Fibroblast of pulmonary artery (primary cell): Measurements from ENCODE around the gene SMAD3.

Experiments used
- DNase-seq: peaks from one replicate; pipeline ENCODE4 v3.0.0-alpha.2; 2010; ENCODE audit warnings: low read depth
- H3K4me3 ChIP-seq: replicated peaks from 2 replicates; pipeline ENCODE4 v1.5.1; 2011; ENCODE audit warnings: low read depth, mild to moderate bottlenecking, control low read depth, low read length, moderate library complexity
- CTCF ChIP-seq: IDR thresholded peaks from 2 replicates; pipeline ENCODE4 v1.5.1; 2011; ENCODE audit warnings: mild to moderate bottlenecking, control low read depth, low read length, inconsistent platforms; ENCODE audit errors: missing control alignments

SMAD3 gene

GRCh38 chr15:67177752-67178151 lies 112.3 kb downstream of the SMAD3 start:
- TF ChIP-seq CTCF, result no peak
- no peak overlapping the region for H3K4me3 ChIP-seq
- peak; percentile 50 for DNase-seq

GRCh38 chr15:67178569-67179210 lies 113.3 kb downstream of the SMAD3 start:
- DNase-seq, result peak; percentile 97
- no peak overlapping the region for H3K4me3 ChIP-seq

GRCh38 chr15:67179411-67179995 lies 114.1 kb downstream of the SMAD3 start:
- DNase-seq, result no peak
- no peak overlapping the region for H3K4me3 ChIP-seq
- no peak for TF ChIP-seq CTCF

More at GRCh38 chr15:67178569-67179210, 113.3 kb downstream of the SMAD3 start:
- no peak for TF ChIP-seq CTCF

- no peak for TF ChIP-seq CTCF
- H3K4me3 ChIP-seq, result no peak overlapping the region
- DNase-seq, result no peak
Observed at GRCh38 chr15:67180035-67180434, 114.6 kb downstream of the SMAD3 start.

- DNase-seq, result no peak
- TF ChIP-seq CTCF, result no peak
- H3K4me3 ChIP-seq, result no peak overlapping the region
Observed at GRCh38 chr15:67180514-67181191, 115.3 kb downstream of the SMAD3 start.

GRCh38 chr15:67181221-67181639 lies 115.8 kb downstream of the SMAD3 start:
- no peak for DNase-seq
- no peak overlapping the region for H3K4me3 ChIP-seq
- no peak for TF ChIP-seq CTCF
